Endothelial cell of umbilical vein (primary cell): ENCODE data around the gene POP5. TPM values are rescaled to one million over a fixed set of nuclear protein-coding genes. Genes with fewer than 3 reads are reported as not detected.

Source experiments
- BruUV-seq: library from RNA; stranded (reverse); fragments of 400-500 nt; replicated peaks from 2 replicates; lab custom pipeline; 2021; lab: Mats Ljungman, UMichigan
- CTCF ChIA-PET: fragments of 300-600, 350-600 bp; sonication (Branson Sonifier 250); formaldehyde crosslinking; loops from one replicate; lab custom pipeline; 2021; ENCODE audit warnings: antibody characterized with exemption, inconsistent platforms; lab: Charles Lee
- POLR2A ChIA-PET: fragments of 300-600, 350-600 bp; sonication (Branson Sonifier 250); formaldehyde crosslinking; loops from one replicate; lab custom pipeline; 2021; ENCODE audit warnings: antibody characterized with exemption, inconsistent platforms; lab: Charles Lee
- DNase-seq: peaks from one replicate; pipeline ENCODE4 v3.0.0-alpha.2; 2011; ENCODE audit warnings: low read depth, low spot score
- FAIRE-seq: peaks from 2 replicates; lab custom pipeline; 2011; peaks lifted over from hg19 to GRCh38; lab: Jason Lieb, UNC
- H2AFZ ChIP-seq: 2 replicates; pipeline ENCODE4 v1.6.0; 2012; ENCODE audit warnings: low read depth, low read length, control low read depth, inconsistent platforms
- H3K27ac ChIP-seq: 2 replicates; pipeline ENCODE4 v1.5.1; 2011; ENCODE audit warnings: low read depth, mild to moderate bottlenecking, control low read depth, low read length, moderate library complexity; ENCODE audit not compliant: insufficient read depth
- H3K27me3 ChIP-seq, 2 experiments: 2 replicates each; pipeline versions ENCODE4 v1.6.0 to v1.6.1; 2011; ENCODE audit warnings: low read length in 2 of 2, mixed read lengths in 1 of 2; ENCODE audit not compliant: control insufficient read depth in 2 of 2, insufficient read depth in 2 of 2
- H3K36me3 ChIP-seq, 2 experiments: 2 replicates in 1 of 2; 3 replicates in 1 of 2; pipeline ENCODE4 v1.5.1; 2011; ENCODE audit warnings: low read length in 2 of 2, mild to moderate bottlenecking in 1 of 2, moderate library complexity in 1 of 2; ENCODE audit not compliant: control insufficient read depth in 2 of 2, insufficient read depth in 2 of 2; ENCODE audit errors: extremely low read depth in 1 of 2
- H3K4me1 ChIP-seq: 3 replicates; pipeline ENCODE4 v1.5.1; 2011; ENCODE audit warnings: mild to moderate bottlenecking, low read length; ENCODE audit not compliant: control insufficient read depth, insufficient read depth; ENCODE audit errors: extremely low read depth
- H3K4me2 ChIP-seq: 2 replicates; pipeline ENCODE4 v1.6.1; 2011; ENCODE audit warnings: low read length, control low read depth, mixed read lengths; ENCODE audit not compliant: insufficient read depth
- H3K4me3 ChIP-seq, 3 experiments: fragments of 200-600 bp in 1 of 3; sonication (generic), shearing (Covaris generic) in 1 of 3; replicated peaks in 1 of 3; 2 replicates each; pipeline ENCODE4 v1.5.1; 2011 to 2016; ENCODE audit warnings: control low read depth in 3 of 3, low read length in 3 of 3, mild to moderate bottlenecking in 2 of 3, inconsistent platforms in 1 of 3, low read depth in 1 of 3, moderate library complexity in 1 of 3; ENCODE audit not compliant: insufficient read depth in 1 of 3
- H3K79me2 ChIP-seq: 2 replicates; pipeline ENCODE4 v1.6.0; 2012; ENCODE audit warnings: low read length, inconsistent platforms; ENCODE audit not compliant: control insufficient read depth, insufficient read depth
- H3K9ac ChIP-seq: replicated peaks from 2 replicates; pipeline ENCODE3; 2011; ENCODE audit warnings: low read length, control low read depth; ENCODE audit not compliant: insufficient read depth; ENCODE audit errors: extremely low read depth
- H3K9me1 ChIP-seq: replicated peaks from 3 replicates; pipeline ENCODE4 v1.6.0; 2011; ENCODE audit warnings: mild to moderate bottlenecking, low read length; ENCODE audit not compliant: control insufficient read depth, insufficient read depth; ENCODE audit errors: extremely low read depth
- H3K9me3 ChIP-seq: replicated peaks from 2 replicates; pipeline ENCODE4 v1.5.1; 2012; ENCODE audit warnings: low read length, inconsistent platforms; ENCODE audit not compliant: control insufficient read depth, insufficient read depth
- H4K20me1 ChIP-seq: replicated peaks from 2 replicates; pipeline ENCODE3; 2011; ENCODE audit warnings: mild to moderate bottlenecking, low read length; ENCODE audit not compliant: control insufficient read depth, insufficient read depth; ENCODE audit errors: extremely low read depth
- FOS ChIP-seq: IDR thresholded peaks from 2 replicates; pipeline ENCODE4 v1.6.1; 2011; ENCODE audit warnings: mild to moderate bottlenecking, low read length, moderate library complexity, borderline replicate concordance; ENCODE audit not compliant: insufficient read depth
- GATA2 ChIP-seq: IDR thresholded peaks from 2 replicates; pipeline ENCODE4 v1.7.0; 2011; ENCODE audit warnings: low read depth, mild to moderate bottlenecking, moderate library complexity, mixed read lengths, low read length; ENCODE audit not compliant: insufficient read length, insufficient read depth
- JUN ChIP-seq: IDR thresholded peaks from 2 replicates; pipeline ENCODE4 v1.6.1; 2011; ENCODE audit warnings: borderline replicate concordance, low read depth; ENCODE audit not compliant: insufficient read length, insufficient read depth
- MYC ChIP-seq: IDR thresholded peaks from one replicate; pipeline ENCODE4 v1.6.1; 2011; ENCODE audit warnings: mild to moderate bottlenecking, low read depth, low read length
- dilution Hi-C: fragments of 300-500 bp; cut with MboI; formaldehyde crosslinking; loops from one replicate; pipeline ENCODE4 v1.15.0; 2019; ENCODE audit warnings: low sequenced_read_pairs; ENCODE audit not compliant: extremely low pct_ligation_motif_present
- intact Hi-C: fragments of 100-400 bp; cut with micrococcal nuclease; formaldehyde crosslinking; loops from one replicate; pipeline ENCODE4 v1.10.0; 2022
- polyA plus RNA-seq, 4 experiments: library from polyadenylated mRNA; depleted of rRNA in 3 of 4; stranded (reverse) in 3 of 4; unstranded in 1 of 4; fragments of >200 nt; gene quantifications; 2 replicates each; pipeline versions ENCODE4 v1.2.1 to v1.2.3, GENCODE V29; 2011 to 2012; ENCODE audit warnings: missing spikeins in 1 of 4
- total RNA-seq: library from RNA; stranded (reverse); gene quantifications from 2 replicates; pipeline ENCODE4 v1.2.3, GENCODE V29; 2021
- TF ChIP-seq, protein P1 (sequence below), 2 donors: IDR thresholded peaks; 1 replicate in 1 of 2; 2 replicates in 1 of 2; pipeline ENCODE4 v1.5.1; 2011; ENCODE audit warnings: low read length in 2 of 2, mild to moderate bottlenecking in 2 of 2, moderate library complexity in 2 of 2, control low read depth in 1 of 2, inconsistent platforms in 1 of 2, low read depth in 1 of 2; ENCODE audit not compliant: insufficient read depth in 1 of 2; ENCODE audit errors: extremely low read depth in 1 of 2

POP5 gene
- total and polyA plus RNA-seq, 2 donors (not counting 3 experiments of a cell fraction or from before 2014, with no cell fraction given) = 25.7 to 60.2 TPM

DNA sequence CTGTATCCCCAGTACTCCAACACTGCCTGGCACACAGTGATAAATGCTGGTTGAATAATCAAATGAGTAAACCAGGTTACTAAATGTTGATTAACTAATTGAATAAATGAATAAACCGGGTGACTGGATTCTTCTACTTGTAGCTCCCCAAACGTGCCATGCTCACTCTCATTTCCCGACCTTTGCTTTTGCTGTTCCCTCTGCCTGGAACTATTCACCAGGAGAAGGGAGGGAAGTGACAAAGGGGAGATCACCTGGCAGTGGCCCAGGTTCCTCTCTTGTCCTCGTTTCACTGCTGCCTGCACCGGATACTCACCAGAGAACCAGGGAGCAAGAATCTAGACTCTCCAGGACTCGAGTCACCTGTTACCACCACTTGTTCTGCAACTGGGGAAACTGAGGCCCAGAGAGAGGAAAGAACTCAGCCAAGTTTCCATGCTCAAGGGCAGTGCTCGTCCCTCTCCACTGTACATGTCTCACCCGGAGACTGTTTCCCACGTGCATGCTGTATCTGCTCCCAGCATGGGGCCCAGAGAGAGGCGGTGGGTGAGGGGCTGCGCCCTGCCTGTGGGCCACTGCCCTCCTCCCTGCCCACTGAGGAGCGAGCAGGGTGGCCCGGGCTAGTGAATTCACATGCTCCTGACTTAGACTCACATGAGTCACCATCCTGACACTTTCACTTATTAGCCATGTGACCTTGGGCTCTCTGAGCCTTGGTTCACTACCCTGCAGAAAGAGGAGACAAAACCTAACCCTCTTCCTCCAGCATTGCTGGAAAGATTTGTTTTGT, 17.7 kb upstream of the POP5 start:
- H3K4me1 ChIP-seq = no peaks in the 10 kb centered on the region
- no peak overlapping the region for H2AFZ ChIP-seq
- H3K27me3 ChIP-seq = peaks cover 0 to 3% of the 10 kb centered on the region in 2 experiments
- H4K20me1 ChIP-seq = no peaks in the 10 kb centered on the region
- ChIA-PET POLR2A (no interaction called here), CTCF (interaction anchor here (1.0 kb wide), 2 partner anchors 51 to 312 kb away, joined by 3 read pairs; no protein-coding TSS in a partner anchor)
- H3K4me2 ChIP-seq = no peak overlapping the region
- dilution Hi-C loops (no loop called here), intact Hi-C loops (no loop called here)
- H3K4me3 ChIP-seq = no peak overlapping the region
- no peaks in the 10 kb centered on the region for H3K9me1 ChIP-seq
- FAIRE-seq (no peak), DNase-seq (no peak)
- H3K9me3 ChIP-seq = no peaks in the 10 kb centered on the region
- no peak overlapping the region for H3K27ac ChIP-seq
- H3K36me3 ChIP-seq = no peaks in the 10 kb centered on the region
- no peak overlapping the region for H3K9ac ChIP-seq
- no peaks in the 10 kb centered on the region for H3K79me2 ChIP-seq
- no TSS peak for BruUV-seq
- TF ChIP-seq, protein P1, sequence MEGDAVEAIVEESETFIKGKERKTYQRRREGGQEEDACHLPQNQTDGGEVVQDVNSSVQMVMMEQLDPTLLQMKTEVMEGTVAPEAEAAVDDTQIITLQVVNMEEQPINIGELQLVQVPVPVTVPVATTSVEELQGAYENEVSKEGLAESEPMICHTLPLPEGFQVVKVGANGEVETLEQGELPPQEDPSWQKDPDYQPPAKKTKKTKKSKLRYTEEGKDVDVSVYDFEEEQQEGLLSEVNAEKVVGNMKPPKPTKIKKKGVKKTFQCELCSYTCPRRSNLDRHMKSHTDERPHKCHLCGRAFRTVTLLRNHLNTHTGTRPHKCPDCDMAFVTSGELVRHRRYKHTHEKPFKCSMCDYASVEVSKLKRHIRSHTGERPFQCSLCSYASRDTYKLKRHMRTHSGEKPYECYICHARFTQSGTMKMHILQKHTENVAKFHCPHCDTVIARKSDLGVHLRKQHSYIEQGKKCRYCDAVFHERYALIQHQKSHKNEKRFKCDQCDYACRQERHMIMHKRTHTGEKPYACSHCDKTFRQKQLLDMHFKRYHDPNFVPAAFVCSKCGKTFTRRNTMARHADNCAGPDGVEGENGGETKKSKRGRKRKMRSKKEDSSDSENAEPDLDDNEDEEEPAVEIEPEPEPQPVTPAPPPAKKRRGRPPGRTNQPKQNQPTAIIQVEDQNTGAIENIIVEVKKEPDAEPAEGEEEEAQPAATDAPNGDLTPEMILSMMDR (IDR thresholded peaks at IDR 0.05; ENCODE audit: extremely low read depth in 1 of 2, insufficient read depth in 1 of 2, low read depth in 1 of 2, low read length in 2 of 2) = no peak
- peak; percentile 25 for TF ChIP-seq FOS
- TF ChIP-seq JUN = peak; percentile 20
- no peak for TF ChIP-seq GATA2
- TF ChIP-seq MYC = no peak
